ENCODE measurements around the gene CDK11A.

GRCh38 chr1:1770102-1770501 lies 45.9 kb upstream of the CDK11A start:
- TF ChIP-seq BHLHE40 (IDR thresholded peaks at IDR 0.05; ENCODE audit: borderline replicate concordance) (no peak), FOXK2 (IDR thresholded peaks at IDR 0.05) (no peak), SUZ12 (IDR thresholded peaks at IDR 0.05) (no peak), PKNOX1 (IDR thresholded peaks at IDR 0.05) (no peak), LEF1 (IDR thresholded peaks at IDR 0.05; ENCODE audit: borderline replicate concordance) (no peak), HDGF (IDR thresholded peaks at IDR 0.05; ENCODE audit: borderline replicate concordance) (no peak)
